Kidney (tissue), 14 donors: ENCODE measurements around the gene MEIG1. TPM values are rescaled to one million over a fixed set of nuclear protein-coding genes. Genes with fewer than 3 reads are reported as not detected.

Source experiments
- DNase-seq, 5 donors: peaks; one replicate each; pipeline ENCODE4 v3.0.0-alpha.2; 2013 to 2020
- FAIRE-seq: peaks from 2 replicates; lab custom pipeline; 2012; peaks lifted over from hg19 to GRCh38; lab: Jason Lieb, UNC
- H3K27ac ChIP-seq, 2 donors: one replicate each; pipeline ENCODE4 v1.7.0; 2013; ENCODE audit warnings: low read depth in 2 of 2, low read length in 2 of 2, inconsistent platforms in 1 of 2
- H3K27me3 ChIP-seq: one replicate; pipeline ENCODE4 v1.7.1; 2013; ENCODE audit warnings: low read length, inconsistent platforms; ENCODE audit not compliant: control insufficient read depth, insufficient read depth
- H3K36me3 ChIP-seq, 3 donors: one replicate each; pipeline versions ENCODE4 v1.7.0 to v1.7.1; 2013; ENCODE audit warnings: low read length in 3 of 3, control low read depth in 1 of 3, inconsistent platforms in 1 of 3; ENCODE audit not compliant: insufficient read depth in 3 of 3, control insufficient read depth in 2 of 3
- H3K4me1 ChIP-seq, 3 donors: one replicate each; pipeline versions ENCODE4 v1.7.0 to v1.7.1; 2013; ENCODE audit warnings: low read length in 3 of 3, inconsistent platforms in 1 of 3, low read depth in 1 of 3; ENCODE audit not compliant: control insufficient read depth in 2 of 3, insufficient read depth in 2 of 3
- H3K4me3 ChIP-seq, 3 donors: one replicate each; pipeline versions ENCODE4 v1.7.0 to v1.8.1; 2013; ENCODE audit warnings: low read length in 3 of 3, control low read depth in 1 of 3, inconsistent platforms in 1 of 3
- H3K9ac ChIP-seq, 3 donors: one replicate each; pipeline versions ENCODE4 v1.7.0 to v1.7.1; 2013; ENCODE audit warnings: low read length in 3 of 3, control low read depth in 1 of 3, inconsistent platforms in 1 of 3
- H3K9me3 ChIP-seq, 3 donors: one replicate each; pipeline versions ENCODE4 v1.7.0 to v1.7.1; 2013; ENCODE audit warnings: low read length in 3 of 3, control low read depth in 1 of 3, inconsistent platforms in 1 of 3; ENCODE audit not compliant: control insufficient read depth in 2 of 3, insufficient read depth in 1 of 3
- CTCF ChIP-seq: IDR thresholded peaks from 3 replicates; pipeline ENCODE4 v1.5.1; 2012; ENCODE audit warnings: mild to moderate bottlenecking, moderate library complexity, borderline replicate concordance; ENCODE audit not compliant: insufficient read depth; ENCODE audit errors: extremely low read depth
- intact Hi-C: fragments of 100-400 bp; cut with DNase I; formaldehyde crosslinking; loops from one replicate; pipeline ENCODE4 v1.11.1; 2022
- polyA plus RNA-seq: library from polyadenylated mRNA; stranded (reverse); fragments of 350-450 nt; fragmentation: Illumina TruSeq; extraction: RNeasy Lipid Tissue Mini Kit (QIAGEN cat#74804); gene quantifications from one replicate; pipeline ENCODE4 v1.2.3, GENCODE V29; 2014; ENCODE audit warnings: low read depth, low replicate concordance; ENCODE audit not compliant: insufficient read depth
- total RNA-seq: library from RNA; stranded (reverse); fragmentation: NEBNext Ultra II Directional; extraction: Animal tissue kit (Norgen Biotek cat#: 25700); gene quantifications from one replicate; pipeline ENCODE4 v1.2.1, GENCODE V29; 2021
- donor health status: control.
- donor health status: control.
- donor health status: control.
- donor health status: control.
- donor health status: control.
- donor health status: DM: yes; HTN: yes; CAD: no.
- donor health status: Normal renal cell carcinoma (clear cell type).

MEIG1 gene
- total and polyA plus RNA-seq, 2 donors from 2014 or later = 1.4 TPM; not detected in 1

- H3K27ac ChIP-seq = no peak overlapping the region
- intact Hi-C loops = no loop called here
- H3K36me3 ChIP-seq = peaks cover 7 to 18% (median 8%) of the 10 kb centered on the region in 3 donors
- no peaks in the 10 kb centered on the region for H3K27me3 ChIP-seq
- H3K9me3 ChIP-seq = no peaks in the 10 kb centered on the region
- no peak for DNase-seq
- TF ChIP-seq CTCF = no peak
- no peak for FAIRE-seq
- H3K4me1 ChIP-seq = no peaks in the 10 kb centered on the region
- no peak overlapping the region for H3K4me3 ChIP-seq
- H3K9ac ChIP-seq = no peak overlapping the region
Measured at GRCh38 chr10:14925268-14925667, 33.9 kb upstream of the MEIG1 start.

GRCh38 chr10:14926061-14926470 lies 33.1 kb upstream of the MEIG1 start:
- H3K4me1 ChIP-seq = no peaks in the 10 kb centered on the region
- FAIRE-seq = no peak
- no peak overlapping the region for H3K4me3 ChIP-seq
- intact Hi-C loops = no loop called here
- no peak overlapping the region for H3K27ac ChIP-seq
- no peak overlapping the region for H3K9ac ChIP-seq
- TF ChIP-seq CTCF = no peak
- H3K27me3 ChIP-seq = no peaks in the 10 kb centered on the region
- peaks cover 7 to 18% (median 14%) of the 10 kb centered on the region in 3 donors for H3K36me3 ChIP-seq
- no peak for DNase-seq
- no peaks in the 10 kb centered on the region for H3K9me3 ChIP-seq

GRCh38 chr10:14926722-14927416 lies 32.3 kb upstream of the MEIG1 start:
- intact Hi-C loops = no loop called here
- FAIRE-seq = no peak
- no peak overlapping the region for H3K9ac ChIP-seq
- DNase-seq = no peak
- no peaks in the 10 kb centered on the region for H3K4me1 ChIP-seq
- peaks cover 7 to 14% (median 7%) of the 10 kb centered on the region in 3 donors for H3K36me3 ChIP-seq
- H3K4me3 ChIP-seq = no peak overlapping the region
- H3K27me3 ChIP-seq = no peaks in the 10 kb centered on the region
- H3K9me3 ChIP-seq = no peaks in the 10 kb centered on the region
- H3K27ac ChIP-seq = no peak overlapping the region
- TF ChIP-seq CTCF = no peak
